ENCODE data around the gene SPATA22.

GRCh38 chr17:3511852-3512504, 40.4 kb upstream of the SPATA22 start:
- no peak for TF ChIP-seq CTCF (IDR thresholded peaks at IDR 0.05)
- no peak for TF ChIP-seq POLR2A (IDR thresholded peaks at IDR 0.05)

All from right lobe of liver (tissue), 4 donors.